Esophagus muscularis mucosa (tissue), 4 donors: Measurements from ENCODE around the gene DGKG.

Experiments used
- EP300 ChIP-seq: sonication (generic); formaldehyde crosslinking; IDR thresholded peaks from one replicate; pipeline ENCODE4 v1.6.1; 2017; ENCODE audit warnings: antibody characterized with exemption
- POLR2A ChIP-seq: fragments of 450-650 bp; IDR thresholded peaks from one replicate; pipeline ENCODE4 v1.6.1; 2017; ENCODE audit warnings: antibody characterized with exemption, moderate library complexity, mild to moderate bottlenecking, low read depth
- POLR2AphosphoS5 ChIP-seq, 2 donors: sonication (generic); formaldehyde crosslinking; IDR thresholded peaks; one replicate each; pipeline ENCODE4 v1.6.1; 2017; ENCODE audit warnings: antibody characterized with exemption in 2 of 2
- TF ChIP-seq, protein P1 (sequence below), 3 experiments: fragments of 200-600 bp in 2 of 3; fragments of 450-650 bp in 1 of 3; sonication (generic) in 2 of 3; IDR thresholded peaks; one replicate each; pipeline ENCODE4 v1.5.1; 2017 to 2019; ENCODE audit warnings: antibody characterized with exemption in 3 of 3, mild to moderate bottlenecking in 2 of 3, moderate library complexity in 1 of 3

DNA sequence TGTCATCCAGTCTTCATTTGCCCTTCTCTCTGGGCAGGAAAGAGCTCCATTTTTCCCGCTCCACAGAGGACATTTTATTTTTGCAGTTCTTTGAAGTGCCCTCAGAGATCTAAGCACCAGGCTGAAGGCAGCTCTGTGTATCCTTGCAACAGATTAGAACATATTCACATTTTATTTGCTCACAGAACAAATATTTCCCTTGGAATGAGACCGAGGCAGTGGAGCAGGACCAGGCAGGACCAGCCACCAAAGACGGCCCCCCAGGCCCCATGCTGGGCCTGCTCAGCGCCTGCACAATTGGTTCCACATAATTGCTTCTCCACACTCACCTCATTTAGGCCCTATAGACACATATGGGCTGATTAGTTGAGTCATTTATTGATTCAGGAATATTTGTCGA lies 237.4 kb downstream of the DGKG start:
- TF ChIP-seq, protein P1, sequence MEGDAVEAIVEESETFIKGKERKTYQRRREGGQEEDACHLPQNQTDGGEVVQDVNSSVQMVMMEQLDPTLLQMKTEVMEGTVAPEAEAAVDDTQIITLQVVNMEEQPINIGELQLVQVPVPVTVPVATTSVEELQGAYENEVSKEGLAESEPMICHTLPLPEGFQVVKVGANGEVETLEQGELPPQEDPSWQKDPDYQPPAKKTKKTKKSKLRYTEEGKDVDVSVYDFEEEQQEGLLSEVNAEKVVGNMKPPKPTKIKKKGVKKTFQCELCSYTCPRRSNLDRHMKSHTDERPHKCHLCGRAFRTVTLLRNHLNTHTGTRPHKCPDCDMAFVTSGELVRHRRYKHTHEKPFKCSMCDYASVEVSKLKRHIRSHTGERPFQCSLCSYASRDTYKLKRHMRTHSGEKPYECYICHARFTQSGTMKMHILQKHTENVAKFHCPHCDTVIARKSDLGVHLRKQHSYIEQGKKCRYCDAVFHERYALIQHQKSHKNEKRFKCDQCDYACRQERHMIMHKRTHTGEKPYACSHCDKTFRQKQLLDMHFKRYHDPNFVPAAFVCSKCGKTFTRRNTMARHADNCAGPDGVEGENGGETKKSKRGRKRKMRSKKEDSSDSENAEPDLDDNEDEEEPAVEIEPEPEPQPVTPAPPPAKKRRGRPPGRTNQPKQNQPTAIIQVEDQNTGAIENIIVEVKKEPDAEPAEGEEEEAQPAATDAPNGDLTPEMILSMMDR (IDR thresholded peaks at IDR 0.05) = no peak
- TF ChIP-seq EP300 (no peak), POLR2A (no peak), POLR2AphosphoS5 (IDR thresholded peaks at IDR 0.05) (no peak)
